ENCODE measurements around the gene CYP1B1. TPM values are rescaled to one million over a fixed set of nuclear protein-coding genes. Genes with fewer than 3 reads are reported as not detected.
"Not testable (repeated sequence)": the region's sequence is repeated elsewhere in the genome, so short reads cannot be mapped to it uniquely, and the experiment has no call there.

CYP1B1 gene
- total and polyA plus RNA-seq, 2 of the 13 experiments (the other 11 are each of a cell fraction or from before 2014, with no cell fraction given) = not detected

DNA sequence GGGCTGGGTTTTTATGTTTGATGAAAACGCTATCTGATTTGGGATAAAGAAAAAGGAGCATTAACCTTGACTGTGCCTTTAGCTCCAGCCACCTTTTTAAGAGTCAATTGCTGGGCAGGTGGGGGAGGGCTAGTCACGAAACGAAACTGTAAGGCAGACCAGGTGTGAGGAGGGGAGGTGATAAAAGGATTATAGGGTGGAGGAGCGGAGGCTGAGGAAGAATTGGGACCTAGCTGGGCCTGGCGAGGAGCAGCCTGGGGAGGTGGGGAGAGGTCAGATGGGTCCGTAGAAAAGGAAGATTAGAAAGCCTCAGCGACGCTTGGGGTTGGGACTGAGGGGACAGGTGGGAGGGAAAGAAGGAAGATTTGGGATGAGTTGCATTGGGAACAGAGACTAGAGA, 8.6 kb upstream of the CYP1B1 start:
- POLR2A ChIA-PET; intact Hi-C loops (cut with micrococcal nuclease; ENCODE audit: unreplicated experiment); DNase-seq (ENCODE audit: low spot score); H3K4me1 ChIP-seq (ENCODE audit: insufficient read depth, low read length); in situ Hi-C loops (cut with HindIII; ENCODE audit: extremely low pct_ligation_motif_present, low pct_unique_long_range_greater_than_20kb); FAIRE-seq; H3K9ac ChIP-seq (ENCODE audit: insufficient read depth, low read depth, low read length); H2AFZ ChIP-seq (ENCODE audit: low read length); BruUV-seq (replicated peaks); H3K36me3 ChIP-seq (replicated peaks in 1 of 2; ENCODE audit: control insufficient read depth in 1 of 2, insufficient read depth in 2 of 2, low read length in 2 of 2); CTCF ChIA-PET (ENCODE audit: low intra/inter-chr PET ratio, low total read pairs); H3K27ac ChIP-seq (ENCODE audit: extremely low read length, insufficient read depth, low read length); H3K79me2 ChIP-seq (ENCODE audit: insufficient read depth, low read length); H4K20me1 ChIP-seq (ENCODE audit: insufficient read depth, low read length); H3K27me3 ChIP-seq (ENCODE audit: control insufficient read depth in 1 of 2, insufficient read depth in 2 of 2, low read length in 2 of 2); H3K4me3 ChIP-seq (replicated peaks in 1 of 3; ENCODE audit: insufficient read depth in 1 of 3, low read depth in 2 of 3, low read length in 3 of 3); H3K4me2 ChIP-seq (ENCODE audit: low read depth, low read length); H3K9me3 ChIP-seq (ENCODE audit: low read length); ATAC-seq: not testable (repeated sequence)
- WGBS (ENCODE audit: low lambda C conversion rate) = 45% methylated on average over 8 of the region's 8 CpGs

GRCh38 chr2:38082727-38083126, 6.8 kb upstream of the CYP1B1 start:
- H3K9me3 ChIP-seq (ENCODE audit: low read length); DNase-seq (ENCODE audit: low spot score); H4K20me1 ChIP-seq (ENCODE audit: insufficient read depth, low read length); intact Hi-C loops (cut with micrococcal nuclease; ENCODE audit: unreplicated experiment); FAIRE-seq; H2AFZ ChIP-seq (ENCODE audit: low read length); H3K79me2 ChIP-seq (ENCODE audit: insufficient read depth, low read length); H3K36me3 ChIP-seq (replicated peaks in 1 of 2; ENCODE audit: control insufficient read depth in 1 of 2, insufficient read depth in 2 of 2, low read length in 2 of 2); H3K4me3 ChIP-seq (replicated peaks in 1 of 3; ENCODE audit: insufficient read depth in 1 of 3, low read depth in 2 of 3, low read length in 3 of 3); H3K4me2 ChIP-seq (ENCODE audit: low read depth, low read length); H3K27ac ChIP-seq (ENCODE audit: extremely low read length, insufficient read depth, low read length); POLR2A ChIA-PET; in situ Hi-C loops (cut with HindIII; ENCODE audit: extremely low pct_ligation_motif_present, low pct_unique_long_range_greater_than_20kb); H3K4me1 ChIP-seq (ENCODE audit: insufficient read depth, low read length); CTCF ChIA-PET (ENCODE audit: low intra/inter-chr PET ratio, low total read pairs); BruUV-seq (replicated peaks); H3K9ac ChIP-seq (ENCODE audit: insufficient read depth, low read depth, low read length); ATAC-seq; H3K27me3 ChIP-seq (ENCODE audit: control insufficient read depth in 1 of 2, insufficient read depth in 2 of 2, low read length in 2 of 2): not testable (repeated sequence)
- WGBS (ENCODE audit: low lambda C conversion rate) = 42% methylated on average over 9 of the region's 9 CpGs

DNA sequence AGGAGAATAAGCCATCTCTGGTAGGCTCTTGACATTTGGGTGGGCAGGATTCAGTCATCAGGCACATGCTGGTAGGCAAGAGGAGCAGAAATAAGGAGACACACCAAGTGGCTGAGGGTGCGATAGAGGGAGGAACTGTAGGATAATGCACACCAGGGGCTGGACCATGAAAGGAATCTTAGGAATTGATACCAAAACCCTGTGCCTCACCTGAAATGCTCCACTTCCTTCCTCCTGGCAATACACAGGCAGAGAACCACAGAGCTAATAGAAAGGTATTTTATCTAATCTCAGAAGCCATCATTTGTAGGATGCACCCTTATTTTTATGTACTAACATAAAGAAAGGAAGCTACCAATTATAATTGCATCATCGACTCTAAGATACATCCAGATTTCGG, 4.4 kb upstream of the CYP1B1 start:
- POLR2A ChIA-PET = no interaction called here
- peaks cover 0 to 8% of the 10 kb centered on the region in 2 experiments; a peak in 1 of 5 replicates for H3K27me3 ChIP-seq (ENCODE audit: control insufficient read depth in 1 of 2, insufficient read depth in 2 of 2, low read length in 2 of 2)
- TF ChIP-seq, protein P1, sequence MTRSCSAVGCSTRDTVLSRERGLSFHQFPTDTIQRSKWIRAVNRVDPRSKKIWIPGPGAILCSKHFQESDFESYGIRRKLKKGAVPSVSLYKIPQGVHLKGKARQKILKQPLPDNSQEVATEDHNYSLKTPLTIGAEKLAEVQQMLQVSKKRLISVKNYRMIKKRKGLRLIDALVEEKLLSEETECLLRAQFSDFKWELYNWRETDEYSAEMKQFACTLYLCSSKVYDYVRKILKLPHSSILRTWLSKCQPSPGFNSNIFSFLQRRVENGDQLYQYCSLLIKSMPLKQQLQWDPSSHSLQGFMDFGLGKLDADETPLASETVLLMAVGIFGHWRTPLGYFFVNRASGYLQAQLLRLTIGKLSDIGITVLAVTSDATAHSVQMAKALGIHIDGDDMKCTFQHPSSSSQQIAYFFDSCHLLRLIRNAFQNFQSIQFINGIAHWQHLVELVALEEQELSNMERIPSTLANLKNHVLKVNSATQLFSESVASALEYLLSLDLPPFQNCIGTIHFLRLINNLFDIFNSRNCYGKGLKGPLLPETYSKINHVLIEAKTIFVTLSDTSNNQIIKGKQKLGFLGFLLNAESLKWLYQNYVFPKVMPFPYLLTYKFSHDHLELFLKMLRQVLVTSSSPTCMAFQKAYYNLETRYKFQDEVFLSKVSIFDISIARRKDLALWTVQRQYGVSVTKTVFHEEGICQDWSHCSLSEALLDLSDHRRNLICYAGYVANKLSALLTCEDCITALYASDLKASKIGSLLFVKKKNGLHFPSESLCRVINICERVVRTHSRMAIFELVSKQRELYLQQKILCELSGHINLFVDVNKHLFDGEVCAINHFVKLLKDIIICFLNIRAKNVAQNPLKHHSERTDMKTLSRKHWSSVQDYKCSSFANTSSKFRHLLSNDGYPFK (CRISPR knock-in tag; IDR thresholded peaks at IDR 0.05; ENCODE audit: borderline replicate concordance) = no peak
- TF ChIP-seq ZNF367 (CRISPR knock-in tag; IDR thresholded peaks at IDR 0.05; ENCODE audit: borderline replicate concordance) (no peak), NFE2L2 (IDR thresholded peaks at IDR 0.05; ENCODE audit: low read length) (no peak), TFDP1 (CRISPR knock-in tag; IDR thresholded peaks at IDR 0.05; ENCODE audit: borderline replicate concordance) (no peak), ZNF773 (CRISPR knock-in tag; IDR thresholded peaks at IDR 0.05; ENCODE audit: borderline replicate concordance) (no peak), SKI (IDR thresholded peaks at IDR 0.05; ENCODE audit: partially characterized antibody) (no peak)
- TF ChIP-seq, protein P2, sequence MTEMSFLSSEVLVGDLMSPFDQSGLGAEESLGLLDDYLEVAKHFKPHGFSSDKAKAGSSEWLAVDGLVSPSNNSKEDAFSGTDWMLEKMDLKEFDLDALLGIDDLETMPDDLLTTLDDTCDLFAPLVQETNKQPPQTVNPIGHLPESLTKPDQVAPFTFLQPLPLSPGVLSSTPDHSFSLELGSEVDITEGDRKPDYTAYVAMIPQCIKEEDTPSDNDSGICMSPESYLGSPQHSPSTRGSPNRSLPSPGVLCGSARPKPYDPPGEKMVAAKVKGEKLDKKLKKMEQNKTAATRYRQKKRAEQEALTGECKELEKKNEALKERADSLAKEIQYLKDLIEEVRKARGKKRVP (CRISPR knock-in tag; IDR thresholded peaks at IDR 0.05) = no peak

More for the DNA sequence above, 4.4 kb upstream of the CYP1B1 start:
- Histone ChIP-seq H3K79me2 (ENCODE audit: insufficient read depth, low read length) (no peaks in the 10 kb centered on the region), H3K27ac (ENCODE audit: extremely low read length, insufficient read depth, low read length) (no peak overlapping the region), H4K20me1 (ENCODE audit: insufficient read depth, low read length) (no peaks in the 10 kb centered on the region), H3K9me3 (ENCODE audit: low read length) (no peaks in the 10 kb centered on the region), H3K4me1 (ENCODE audit: insufficient read depth, low read length) (peaks cover 8% of the 10 kb centered on the region), H3K4me2 (ENCODE audit: low read depth, low read length) (no peak overlapping the region), H3K9ac (ENCODE audit: insufficient read depth, low read depth, low read length) (no peak overlapping the region), H3K4me3 (replicated peaks in 1 of 3; ENCODE audit: insufficient read depth in 1 of 3, low read depth in 2 of 3, low read length in 3 of 3) (no peak overlapping the region), H3K36me3 (replicated peaks in 1 of 2; ENCODE audit: control insufficient read depth in 1 of 2, insufficient read depth in 2 of 2, low read length in 2 of 2) (no peaks in the 10 kb centered on the region), H2AFZ (ENCODE audit: low read length) (no peak overlapping the region)
- no peak for ATAC-seq
- WGBS (ENCODE audit: low lambda C conversion rate) = 56% methylated on average over 3 of the region's 3 CpGs
- DNase-seq (ENCODE audit: low spot score) = no peak
- CTCF ChIA-PET (ENCODE audit: low intra/inter-chr PET ratio, low total read pairs) = no interaction called here
- FAIRE-seq = no peak
- in situ Hi-C loops (cut with HindIII; ENCODE audit: extremely low pct_ligation_motif_present, low pct_unique_long_range_greater_than_20kb) = no loop called here
- no TSS peak for BruUV-seq (replicated peaks)
- intact Hi-C loops (cut with micrococcal nuclease; ENCODE audit: unreplicated experiment) = no loop called here
